ENCODE data around the gene INSYN2A.

The INSYN2A gene

DNA sequence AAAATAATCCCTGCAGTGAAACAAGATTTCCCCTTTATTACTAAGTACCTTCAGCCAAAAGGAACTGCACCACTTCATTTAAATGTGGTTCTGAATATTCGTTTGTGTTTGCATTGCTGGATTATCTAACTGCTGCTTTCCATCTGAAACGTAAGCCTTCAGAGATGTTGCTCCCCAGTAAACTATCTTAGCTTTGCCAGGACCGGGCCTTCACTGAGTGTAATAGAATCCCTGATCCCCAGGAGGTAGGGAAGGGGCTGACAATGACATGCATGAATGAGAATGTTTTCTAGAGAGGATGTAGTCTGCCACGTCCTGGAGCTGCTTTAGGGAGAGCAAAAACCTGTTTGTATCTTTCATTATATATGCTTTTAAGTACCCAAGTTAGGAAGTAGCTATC, 19.5 kb upstream of the INSYN2A start:
- H3K4me3 ChIP-seq (ENCODE audit: low read length): no peak overlapping the region
- no peak for DNase-seq (ENCODE audit: low read depth)
- TF ChIP-seq, protein P1, sequence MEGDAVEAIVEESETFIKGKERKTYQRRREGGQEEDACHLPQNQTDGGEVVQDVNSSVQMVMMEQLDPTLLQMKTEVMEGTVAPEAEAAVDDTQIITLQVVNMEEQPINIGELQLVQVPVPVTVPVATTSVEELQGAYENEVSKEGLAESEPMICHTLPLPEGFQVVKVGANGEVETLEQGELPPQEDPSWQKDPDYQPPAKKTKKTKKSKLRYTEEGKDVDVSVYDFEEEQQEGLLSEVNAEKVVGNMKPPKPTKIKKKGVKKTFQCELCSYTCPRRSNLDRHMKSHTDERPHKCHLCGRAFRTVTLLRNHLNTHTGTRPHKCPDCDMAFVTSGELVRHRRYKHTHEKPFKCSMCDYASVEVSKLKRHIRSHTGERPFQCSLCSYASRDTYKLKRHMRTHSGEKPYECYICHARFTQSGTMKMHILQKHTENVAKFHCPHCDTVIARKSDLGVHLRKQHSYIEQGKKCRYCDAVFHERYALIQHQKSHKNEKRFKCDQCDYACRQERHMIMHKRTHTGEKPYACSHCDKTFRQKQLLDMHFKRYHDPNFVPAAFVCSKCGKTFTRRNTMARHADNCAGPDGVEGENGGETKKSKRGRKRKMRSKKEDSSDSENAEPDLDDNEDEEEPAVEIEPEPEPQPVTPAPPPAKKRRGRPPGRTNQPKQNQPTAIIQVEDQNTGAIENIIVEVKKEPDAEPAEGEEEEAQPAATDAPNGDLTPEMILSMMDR (IDR thresholded peaks at IDR 0.05; ENCODE audit: insufficient read depth, low read depth, low read length, missing control alignments): no peak

DNA sequence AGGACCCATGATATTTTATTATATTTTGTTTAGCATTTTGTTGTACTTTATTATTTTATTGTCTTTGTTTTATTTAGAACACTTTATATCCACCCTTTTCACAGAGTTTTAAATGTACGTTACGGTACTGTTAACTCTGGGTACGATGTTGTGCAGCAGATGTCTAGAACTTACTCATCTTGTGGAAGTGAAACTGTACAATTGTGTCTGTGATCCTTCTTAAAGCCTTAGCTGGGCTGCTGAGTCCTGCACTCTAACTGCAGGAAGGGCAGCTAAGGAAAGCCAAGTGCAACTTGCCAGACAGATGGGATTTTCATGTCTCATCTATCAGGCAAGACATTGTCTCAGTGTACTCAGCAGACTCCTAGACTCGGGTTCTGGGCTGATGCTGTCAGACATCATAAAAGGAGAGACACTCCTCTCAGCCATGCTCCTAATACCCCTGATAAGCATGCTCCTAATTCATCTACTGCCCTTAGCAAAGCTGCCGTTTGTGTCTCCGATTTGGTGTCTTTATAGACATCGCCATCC, 14.6 kb upstream of the INSYN2A start:
- TF ChIP-seq, protein P1 (IDR thresholded peaks at IDR 0.05; ENCODE audit: insufficient read depth, low read depth, low read length, missing control alignments): no peak
- DNase-seq (ENCODE audit: low read depth): no peak
- no peak overlapping the region for H3K4me3 ChIP-seq (ENCODE audit: low read length)

- TF ChIP-seq, protein P1 (IDR thresholded peaks at IDR 0.05; ENCODE audit: insufficient read depth, low read depth, low read length, missing control alignments): no peak
- H3K4me3 ChIP-seq (ENCODE audit: low read length): no peak overlapping the region
- DNase-seq (ENCODE audit: low read depth): peak; percentile 18
These were observed 10.7 kb upstream of the INSYN2A start for GRCh38 chr10:127207081-127207480.

DNA sequence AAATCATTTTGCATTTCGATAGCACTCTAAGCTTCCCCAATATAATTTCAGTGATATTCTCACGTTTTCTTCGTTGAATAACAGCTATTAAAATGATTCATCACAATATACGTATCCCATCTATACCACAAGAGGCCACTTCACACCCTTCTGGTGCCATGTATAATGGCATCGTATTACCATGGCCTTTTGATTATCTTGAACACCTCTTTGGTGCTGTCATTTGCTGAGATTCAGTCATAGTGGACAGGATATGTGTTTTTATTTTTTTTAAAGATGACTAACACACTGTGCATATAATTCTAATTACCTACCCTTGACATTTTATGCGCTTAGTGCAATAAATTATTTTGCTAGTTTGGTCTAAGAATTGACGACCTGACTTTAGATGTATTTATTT, 6.7 kb upstream of the INSYN2A start:
- no peak for DNase-seq (ENCODE audit: low read depth)
- no peak overlapping the region for H3K4me3 ChIP-seq (ENCODE audit: low read length)
- TF ChIP-seq, protein P1 (IDR thresholded peaks at IDR 0.05; ENCODE audit: insufficient read depth, low read depth, low read length, missing control alignments): no peak

- DNase-seq (ENCODE audit: low read depth): no peak
- TF ChIP-seq, protein P1 (IDR thresholded peaks at IDR 0.05; ENCODE audit: insufficient read depth, low read depth, low read length, missing control alignments): no peak
- H3K4me3 ChIP-seq (ENCODE audit: low read length): no peak overlapping the region
These were observed 4.3 kb upstream of the INSYN2A start for GRCh38 chr10:127200646-127201045.

GRCh38 chr10:127198721-127199120, 2.3 kb upstream of the INSYN2A start:
- TF ChIP-seq, protein P1 (IDR thresholded peaks at IDR 0.05; ENCODE audit: insufficient read depth, low read depth, low read length, missing control alignments): no peak
- no peak overlapping the region for H3K4me3 ChIP-seq (ENCODE audit: low read length)
- no peak for DNase-seq (ENCODE audit: low read depth)

GRCh38 chr10:127198307-127198706, 1.9 kb upstream of the INSYN2A start:
- no peak for DNase-seq (ENCODE audit: low read depth)
- no peak overlapping the region for H3K4me3 ChIP-seq (ENCODE audit: low read length)
- TF ChIP-seq, protein P1 (IDR thresholded peaks at IDR 0.05; ENCODE audit: insufficient read depth, low read depth, low read length, missing control alignments): peak; percentile 32
